Astrocyte of the cerebellum (primary cell): Measurements from ENCODE around the gene CAMTA1.

Source experiments
- DNase-seq: peaks from one replicate; pipeline ENCODE4 v3.0.0-alpha.2; 2011; ENCODE audit warnings: low read depth
- H3K4me3 ChIP-seq: 2 replicates; pipeline ENCODE4 v1.5.1; 2011; ENCODE audit warnings: mild to moderate bottlenecking, low read depth, low read length, moderate library complexity
- CTCF ChIP-seq: IDR thresholded peaks from 2 replicates; pipeline ENCODE4 v1.5.1; 2012; ENCODE audit warnings: low read length, low read depth, moderate library complexity, mild to moderate bottlenecking; ENCODE audit errors: missing control alignments
- in situ Hi-C: cut with HindIII; loops from 2 replicates; pipeline ENCODE4 v1.10.0; 2017; ENCODE audit warnings: low sequenced_read_pairs

Gene CAMTA1

GRCh38 chr1:7187112-7187493 lies 401.8 kb downstream of the CAMTA1 start:
- H3K4me3 ChIP-seq = no peak overlapping the region
- TF ChIP-seq CTCF = no peak
- in situ Hi-C loops = no loop called here
- DNase-seq = no peak

GRCh38 chr1:7190261-7190660 lies 405.0 kb downstream of the CAMTA1 start:
- in situ Hi-C loops = no loop called here
- TF ChIP-seq CTCF = no peak
- no peak overlapping the region for H3K4me3 ChIP-seq
- no peak for DNase-seq

- DNase-seq = no peak
- TF ChIP-seq CTCF = no peak
- in situ Hi-C loops = no loop called here
- no peak overlapping the region for H3K4me3 ChIP-seq
These were observed 407.2 kb downstream of the CAMTA1 start for GRCh38 chr1:7192453-7192852.

GRCh38 chr1:7196036-7196911 lies 411.0 kb downstream of the CAMTA1 start:
- TF ChIP-seq CTCF = no peak
- in situ Hi-C loops = no loop called here
- no peak overlapping the region for H3K4me3 ChIP-seq
- no peak for DNase-seq

- in situ Hi-C loops = no loop called here
- TF ChIP-seq CTCF = no peak
- no peak for DNase-seq
- H3K4me3 ChIP-seq = no peak overlapping the region
These were observed 413.4 kb downstream of the CAMTA1 start for GRCh38 chr1:7198664-7199063.

GRCh38 chr1:7199077-7199779 lies 414.0 kb downstream of the CAMTA1 start:
- TF ChIP-seq CTCF = no peak
- in situ Hi-C loops = no loop called here
- H3K4me3 ChIP-seq = no peak overlapping the region
- DNase-seq = no peak
